HG03565 (cell line): ENCODE measurements around the gene SERPINA6.
"Not testable (repeated sequence)": the region's sequence is repeated elsewhere in the genome, so short reads cannot be mapped to it uniquely, and the experiment has no call there.

Experiments
- ATAC-seq: cut with Tn5 transposase; IDR thresholded peaks from one replicate; pipeline ENCODE4 v1.9.1; 2021; ENCODE audit warnings: mild to moderate bottlenecking, moderate library complexity; ENCODE audit not compliant: unreplicated experiment

The SERPINA6 gene

GRCh38 chr14:94355191-94355794 is 32.2 kb upstream of the SERPINA6 start:
- ATAC-seq, result no peak

GRCh38 chr14:94354638-94355185 is 31.6 kb upstream of the SERPINA6 start:
- ATAC-seq, result no peak

GRCh38 chr14:94354190-94354589 is 31.1 kb upstream of the SERPINA6 start:
- ATAC-seq, result not testable (repeated sequence)

GRCh38 chr14:94349276-94349675 is 26.1 kb upstream of the SERPINA6 start:
- ATAC-seq, result no peak

- ATAC-seq, result no peak
Measured at GRCh38 chr14:94348836-94349235, 25.7 kb upstream of the SERPINA6 start.

- ATAC-seq, result no peak
Measured at GRCh38 chr14:94346841-94347240, 23.7 kb upstream of the SERPINA6 start.

- peak; percentile 61 for ATAC-seq
Measured at GRCh38 chr14:94346065-94346786, 23.1 kb upstream of the SERPINA6 start.

GRCh38 chr14:94345344-94346064 is 22.4 kb upstream of the SERPINA6 start:
- no peak for ATAC-seq

GRCh38 chr14:94344389-94344788 is 21.3 kb upstream of the SERPINA6 start:
- no peak for ATAC-seq

- no peak for ATAC-seq
Measured at GRCh38 chr14:94343238-94344005, 20.3 kb upstream of the SERPINA6 start.

GRCh38 chr14:94342334-94342934 is 19.3 kb upstream of the SERPINA6 start:
- no peak for ATAC-seq

- ATAC-seq, result no peak
Measured at GRCh38 chr14:94341656-94342333, 18.7 kb upstream of the SERPINA6 start.

GRCh38 chr14:94340533-94340932 is 17.4 kb upstream of the SERPINA6 start:
- ATAC-seq, result no peak

- ATAC-seq, result no peak
Measured at GRCh38 chr14:94338023-94338422, 14.9 kb upstream of the SERPINA6 start.

GRCh38 chr14:94337274-94337673 is 14.1 kb upstream of the SERPINA6 start:
- ATAC-seq, result no peak

GRCh38 chr14:94334872-94335271 is 11.7 kb upstream of the SERPINA6 start:
- no peak for ATAC-seq

GRCh38 chr14:94332587-94332986 is 9.5 kb upstream of the SERPINA6 start:
- no peak for ATAC-seq

GRCh38 chr14:94332063-94332583 is 9.0 kb upstream of the SERPINA6 start:
- ATAC-seq, result no peak

GRCh38 chr14:94331462-94331861 is 8.3 kb upstream of the SERPINA6 start:
- ATAC-seq, result no peak

GRCh38 chr14:94330857-94331256 is 7.7 kb upstream of the SERPINA6 start:
- ATAC-seq, result no peak
